Stomach (tissue), 9 donors: ENCODE measurements around the gene ERC1. TPM values are rescaled to one million over a fixed set of nuclear protein-coding genes. Genes with fewer than 3 reads are reported as not detected.
A peak's percentile ranks its signal among the peaks of the same experiment; 100 is the strongest.

Experiments used
- DNase-seq, 2 donors: peaks; one replicate each; pipeline versions ENCODE4 v3.0.0 to v3.0.0-alpha.2; 2013 to 2019
- H3K27ac ChIP-seq, 5 donors: fragments of 200-600 bp in 4 of 5; sonication (generic) in 4 of 5; one replicate each; pipeline ENCODE4 v1.5.1; 2013 to 2019; ENCODE audit warnings: mild to moderate bottlenecking in 1 of 5, moderate library complexity in 1 of 5
- H3K27me3 ChIP-seq, 3 donors: fragments of 200-600 bp; sonication (generic); one replicate each; pipeline ENCODE4 v1.5.1; 2017 to 2019; ENCODE audit warnings: mixed run types in 1 of 3
- H3K36me3 ChIP-seq, 4 donors: fragments of 200-600 bp; sonication (generic); 1 replicate in 3 of 4; 2 replicates in 1 of 4; pipeline ENCODE4 v1.5.1; 2016 to 2019
- H3K4me1 ChIP-seq, 4 donors: fragments of 200-600 bp; sonication (generic); one replicate each; pipeline ENCODE4 v1.5.1; 2016 to 2019
- H3K4me3 ChIP-seq, 4 donors: fragments of 200-600 bp; sonication (generic) in 3 of 4; one replicate each; pipeline ENCODE4 v1.5.1; 2016 to 2019; ENCODE audit warnings: mild to moderate bottlenecking in 1 of 4
- H3K9me3 ChIP-seq, 4 donors: fragments of 200-600 bp; sonication (generic); one replicate each; pipeline ENCODE4 v1.5.1; 2016 to 2019
- EP300 ChIP-seq: sonication (generic); formaldehyde crosslinking; IDR thresholded peaks from one replicate; pipeline ENCODE4 v1.6.1; 2017; ENCODE audit warnings: antibody characterized with exemption
- POLR2A ChIP-seq, 4 donors: fragments of 450-650 bp; IDR thresholded peaks; one replicate each; pipeline ENCODE4 v1.6.1; 2016; ENCODE audit warnings: antibody characterized with exemption in 4 of 4, control low read depth in 2 of 4, mild to moderate bottlenecking in 1 of 4, moderate library complexity in 1 of 4
- POLR2AphosphoS5 ChIP-seq, 3 donors: sonication (generic); formaldehyde crosslinking; IDR thresholded peaks; one replicate each; pipeline ENCODE4 v1.6.1; 2016; ENCODE audit warnings: antibody characterized with exemption in 3 of 3
- WGBS, 5 donors: extraction: QIAGEN DNeasy Blood & Tissue Kit in 3 of 5; methylation state at CpG; one replicate each; pipeline versions ENCODE4 v1.1.5 to v1.1.7; 2013 to 2018; 5-methylcytosine and 5-hydroxymethylcytosine counted together
- intact Hi-C: fragments of 100-400 bp; cut with DNase I; formaldehyde crosslinking; loops from one replicate; pipeline ENCODE4 v1.15.1; 2023; ENCODE audit warnings: low total_unique reads
- polyA plus RNA-seq, 3 donors: library from polyadenylated mRNA; stranded (reverse); fragments of 200-250 nt; gene quantifications; one replicate each; pipeline ENCODE4 v1.2.3, GENCODE V29; 2013
- total RNA-seq, 5 donors: library from RNA; depleted of rRNA; stranded (reverse); fragments of >200 nt; gene quantifications; one replicate each; pipeline versions ENCODE4 v1.1.0 to v1.2.3, GENCODE V29; 2014 to 2016
- TF ChIP-seq, protein P1 (sequence below), 7 experiments: fragments of 450-650 bp in 4 of 7; fragments of 200-600 bp in 3 of 7; sonication (generic) in 3 of 7; IDR thresholded peaks; one replicate each; pipeline ENCODE4 v1.5.1; 2016 to 2019; ENCODE audit warnings: antibody characterized with exemption in 7 of 7, control low read depth in 2 of 7, mild to moderate bottlenecking in 1 of 7
- donor health status: healthy with polysubstance abuse.
- donor health status: Bipolar disorder and iron deficiency.
- donor health status: healthy.

The ERC1 gene
- total and polyA plus RNA-seq, 8 donors: 3.8 to 69.4 (median 51.6) TPM

DNA sequence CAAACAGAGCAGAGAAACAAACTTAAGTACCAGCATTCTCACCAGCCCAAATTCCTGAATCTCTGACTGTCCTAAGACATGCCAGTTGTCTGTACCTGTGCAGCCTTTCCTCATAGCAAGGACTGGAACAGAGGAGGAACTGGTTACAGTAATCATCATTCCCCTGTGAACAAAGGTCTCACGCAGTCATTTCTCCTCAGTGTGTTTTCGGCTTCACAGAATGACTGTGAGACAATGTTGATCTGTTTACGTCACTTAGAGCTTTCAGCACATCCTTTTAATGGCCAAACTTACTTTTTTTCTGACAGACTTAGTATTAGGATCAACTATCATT is 434.3 kb downstream of the ERC1 start:
- Histone ChIP-seq H3K27me3 (no peaks in the 10 kb centered on the region), H3K27ac (no peak overlapping the region), H3K9me3 (peaks cover 5 to 18% (median 14%) of the 10 kb centered on the region in 4 donors), H3K36me3 (peaks cover 0 to 9% (median 1%) of the 10 kb centered on the region in 4 donors), H3K4me3 (no peak overlapping the region), H3K4me1 (peaks cover 0 to 9% (median 4%) of the 10 kb centered on the region in 4 donors)
- WGBS, 5 donors: 75 to 95% (median 93%) methylated on average over 3 of the region's 3 CpGs
- TF ChIP-seq, protein P1, sequence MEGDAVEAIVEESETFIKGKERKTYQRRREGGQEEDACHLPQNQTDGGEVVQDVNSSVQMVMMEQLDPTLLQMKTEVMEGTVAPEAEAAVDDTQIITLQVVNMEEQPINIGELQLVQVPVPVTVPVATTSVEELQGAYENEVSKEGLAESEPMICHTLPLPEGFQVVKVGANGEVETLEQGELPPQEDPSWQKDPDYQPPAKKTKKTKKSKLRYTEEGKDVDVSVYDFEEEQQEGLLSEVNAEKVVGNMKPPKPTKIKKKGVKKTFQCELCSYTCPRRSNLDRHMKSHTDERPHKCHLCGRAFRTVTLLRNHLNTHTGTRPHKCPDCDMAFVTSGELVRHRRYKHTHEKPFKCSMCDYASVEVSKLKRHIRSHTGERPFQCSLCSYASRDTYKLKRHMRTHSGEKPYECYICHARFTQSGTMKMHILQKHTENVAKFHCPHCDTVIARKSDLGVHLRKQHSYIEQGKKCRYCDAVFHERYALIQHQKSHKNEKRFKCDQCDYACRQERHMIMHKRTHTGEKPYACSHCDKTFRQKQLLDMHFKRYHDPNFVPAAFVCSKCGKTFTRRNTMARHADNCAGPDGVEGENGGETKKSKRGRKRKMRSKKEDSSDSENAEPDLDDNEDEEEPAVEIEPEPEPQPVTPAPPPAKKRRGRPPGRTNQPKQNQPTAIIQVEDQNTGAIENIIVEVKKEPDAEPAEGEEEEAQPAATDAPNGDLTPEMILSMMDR (IDR thresholded peaks at IDR 0.05): no peak
- TF ChIP-seq POLR2AphosphoS5 (IDR thresholded peaks at IDR 0.05) (no peak), POLR2A (IDR thresholded peaks at IDR 0.05) (no peak), EP300 (no peak)
- intact Hi-C loops: no loop called here
- DNase-seq: no peak

DNA sequence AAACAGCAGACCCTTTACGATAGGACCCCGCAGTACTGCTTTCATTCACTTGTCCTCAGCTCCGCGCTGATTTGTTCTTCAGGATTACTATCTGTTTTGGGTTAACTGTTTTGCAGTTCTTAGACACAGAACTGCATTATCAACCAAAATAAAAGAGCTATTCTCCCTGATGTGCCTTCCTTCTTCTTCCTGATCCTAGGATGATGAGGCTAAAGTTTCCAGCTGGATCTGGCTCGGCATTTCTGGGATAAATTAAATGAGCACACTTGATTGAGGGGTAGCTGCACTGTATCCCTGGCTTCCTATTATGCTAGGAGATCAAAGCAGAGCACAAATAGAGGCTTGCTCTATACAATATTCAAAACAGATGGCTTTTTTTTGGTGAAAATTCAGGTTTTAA is 437.6 kb downstream of the ERC1 start:
- WGBS, 5 donors: 91 to 98% (median 96%) methylated on average over 5 of the region's 5 CpGs
- H3K4me3 ChIP-seq: no peak overlapping the region
- peaks cover 0 to 4% (median 1%) of the 10 kb centered on the region in 4 donors for H3K36me3 ChIP-seq
- intact Hi-C loops: no loop called here
- no peak overlapping the region for H3K27ac ChIP-seq
- TF ChIP-seq, protein P1 (IDR thresholded peaks at IDR 0.05): no peak
- TF ChIP-seq POLR2A (IDR thresholded peaks at IDR 0.05) (no peak), POLR2AphosphoS5 (IDR thresholded peaks at IDR 0.05) (no peak), EP300 (no peak)
- H3K27me3 ChIP-seq: no peaks in the 10 kb centered on the region
- H3K9me3 ChIP-seq: no peaks in the 10 kb centered on the region
- no peak for DNase-seq
- H3K4me1 ChIP-seq: peaks cover 0 to 9% (median 4%) of the 10 kb centered on the region in 4 donors

DNA sequence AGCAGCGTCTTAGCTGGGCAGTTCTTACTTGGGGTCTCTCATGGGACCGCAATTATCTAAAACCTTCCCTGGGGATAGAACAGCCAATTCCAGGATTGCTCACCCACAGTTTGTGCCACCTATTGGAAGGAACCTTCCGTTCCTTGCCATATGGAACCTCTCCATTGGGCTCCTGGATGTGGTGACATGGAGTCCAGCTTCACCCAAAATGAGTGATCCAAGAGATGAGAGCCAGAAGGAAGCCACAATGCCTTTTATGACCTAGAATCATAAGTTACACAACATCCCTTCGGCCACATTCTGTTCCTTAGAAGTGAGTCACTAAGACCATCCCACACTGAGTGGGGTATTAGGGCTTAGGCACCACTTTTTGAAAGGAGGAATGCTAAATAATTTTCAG is 439.0 kb downstream of the ERC1 start:
- Histone ChIP-seq H3K4me1 (peaks cover 0 to 10% (median 5%) of the 10 kb centered on the region in 4 donors), H3K36me3 (peaks cover 0 to 4% (median 1%) of the 10 kb centered on the region in 4 donors), H3K4me3 (no peak overlapping the region), H3K9me3 (no peaks in the 10 kb centered on the region), H3K27ac (no peak overlapping the region), H3K27me3 (no peaks in the 10 kb centered on the region)
- TF ChIP-seq, protein P1 (IDR thresholded peaks at IDR 0.05): no peak
- TF ChIP-seq EP300 (no peak), POLR2A (IDR thresholded peaks at IDR 0.05) (no peak), POLR2AphosphoS5 (IDR thresholded peaks at IDR 0.05) (peak in 1 of 3 donors; percentile 74)
- 85 to 99% (median 93%) methylated on average over 4 of the region's 4 CpGs for WGBS, 5 donors
- intact Hi-C loops: no loop called here
- no peak for DNase-seq

DNA sequence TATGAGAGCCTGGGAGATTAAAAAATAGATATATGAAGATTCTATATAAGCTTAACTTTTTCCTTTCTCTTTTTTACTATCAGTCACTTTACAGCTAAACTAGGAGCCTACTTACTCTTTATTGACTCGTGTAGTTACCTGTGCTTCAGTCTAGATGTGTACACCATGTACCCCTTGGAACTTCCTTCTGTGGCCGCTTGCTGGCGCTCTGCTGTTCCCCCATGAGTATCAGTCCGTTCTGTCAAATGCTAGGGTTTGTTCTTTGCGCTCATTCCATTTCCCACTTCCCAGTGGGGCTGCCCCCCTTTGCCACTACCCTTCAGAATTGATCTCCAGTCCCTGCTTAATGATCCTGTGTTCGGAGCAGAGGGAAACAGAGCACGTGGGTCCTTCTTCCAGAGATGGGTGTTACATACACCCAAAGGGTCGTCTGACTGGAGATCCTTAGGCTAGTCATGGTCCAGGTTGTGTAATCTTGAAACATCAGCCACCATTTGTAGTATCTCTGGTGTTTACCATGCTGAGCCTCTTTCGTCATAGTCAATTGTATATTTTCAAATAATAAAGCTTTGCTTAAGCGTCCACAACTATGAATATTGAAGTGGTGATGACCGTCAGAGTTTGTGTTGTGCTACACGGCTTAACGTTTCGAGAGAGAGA is 443.4 kb downstream of the ERC1 start:
- 81 to 88% (median 84%) methylated on average over 14 of the region's 14 CpGs for WGBS, 5 donors
- intact Hi-C loops: no loop called here

More for the DNA sequence above, 443.4 kb downstream of the ERC1 start:
- no peak overlapping the region for H3K27ac ChIP-seq
- TF ChIP-seq POLR2A (IDR thresholded peaks at IDR 0.05): no peak
- no peak for TF ChIP-seq POLR2AphosphoS5 (IDR thresholded peaks at IDR 0.05)
- no peak for TF ChIP-seq EP300
- TF ChIP-seq, protein P1 (IDR thresholded peaks at IDR 0.05): no peak
- H3K4me3 ChIP-seq: no peak overlapping the region
- no peak for DNase-seq
- no peaks in the 10 kb centered on the region for H3K27me3 ChIP-seq
- H3K4me1 ChIP-seq: peaks cover 0 to 23% (median 7%) of the 10 kb centered on the region in 4 donors
- H3K9me3 ChIP-seq: no peaks in the 10 kb centered on the region
- no peaks in the 10 kb centered on the region for H3K36me3 ChIP-seq
